Hepatocyte (in vitro differentiated cells): ENCODE measurements around the gene ZGRF1.

Experiments used
- EZH2 ChIP-seq: fragments of 200-600 bp; sonication (generic); IDR thresholded peaks from 2 replicates; pipeline ENCODE4 v1.6.1; 2016; ENCODE audit warnings: antibody characterized with exemption, mild to moderate bottlenecking, borderline replicate concordance
- EZH2phosphoT487 ChIP-seq: fragments of 200-600 bp; sonication (generic); IDR thresholded peaks from one replicate; pipeline ENCODE4 v1.6.1; 2018; ENCODE audit warnings: antibody characterized with exemption, mild to moderate bottlenecking, low read depth, moderate library complexity; ENCODE audit not compliant: unreplicated experiment, severe bottlenecking
- TF ChIP-seq, protein P1 (sequence below): fragments of 200-600 bp; sonication (generic); IDR thresholded peaks from 2 replicates; pipeline ENCODE4 v1.5.1; 2016; ENCODE audit warnings: antibody characterized with exemption, mild to moderate bottlenecking; ENCODE audit not compliant: poor library complexity

DNA sequence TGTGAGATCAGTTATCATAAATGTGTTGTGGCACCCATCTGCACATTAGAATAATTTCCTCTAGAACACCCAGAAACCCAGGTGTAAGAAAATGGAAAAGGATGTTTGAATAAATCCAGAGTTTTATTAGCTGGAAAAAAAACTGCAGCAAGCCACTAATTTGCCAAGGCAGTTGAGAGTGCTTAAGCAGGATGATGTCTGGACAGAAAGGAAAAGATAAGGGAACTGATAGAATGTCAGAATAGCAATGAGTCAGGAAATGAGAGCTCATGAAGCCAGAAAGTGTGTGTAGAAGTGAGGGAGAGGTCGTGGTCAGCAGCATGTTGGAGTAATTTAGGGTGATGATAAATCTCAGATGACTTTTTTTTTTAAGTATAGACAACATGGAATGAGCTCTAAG lies 105.6 kb downstream of the ZGRF1 start:
- TF ChIP-seq EZH2 (no peak), EZH2phosphoT487 (no peak)
- TF ChIP-seq, protein P1, sequence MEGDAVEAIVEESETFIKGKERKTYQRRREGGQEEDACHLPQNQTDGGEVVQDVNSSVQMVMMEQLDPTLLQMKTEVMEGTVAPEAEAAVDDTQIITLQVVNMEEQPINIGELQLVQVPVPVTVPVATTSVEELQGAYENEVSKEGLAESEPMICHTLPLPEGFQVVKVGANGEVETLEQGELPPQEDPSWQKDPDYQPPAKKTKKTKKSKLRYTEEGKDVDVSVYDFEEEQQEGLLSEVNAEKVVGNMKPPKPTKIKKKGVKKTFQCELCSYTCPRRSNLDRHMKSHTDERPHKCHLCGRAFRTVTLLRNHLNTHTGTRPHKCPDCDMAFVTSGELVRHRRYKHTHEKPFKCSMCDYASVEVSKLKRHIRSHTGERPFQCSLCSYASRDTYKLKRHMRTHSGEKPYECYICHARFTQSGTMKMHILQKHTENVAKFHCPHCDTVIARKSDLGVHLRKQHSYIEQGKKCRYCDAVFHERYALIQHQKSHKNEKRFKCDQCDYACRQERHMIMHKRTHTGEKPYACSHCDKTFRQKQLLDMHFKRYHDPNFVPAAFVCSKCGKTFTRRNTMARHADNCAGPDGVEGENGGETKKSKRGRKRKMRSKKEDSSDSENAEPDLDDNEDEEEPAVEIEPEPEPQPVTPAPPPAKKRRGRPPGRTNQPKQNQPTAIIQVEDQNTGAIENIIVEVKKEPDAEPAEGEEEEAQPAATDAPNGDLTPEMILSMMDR, result no peak
